K562 (cell line): ENCODE data around the gene ADIPOR1.

Experiments used
- ATF7 ChIP-seq: fragments of 450-650 bp; IDR thresholded peaks from 2 replicates; pipeline ENCODE4 v1.7.1; 2014; ENCODE audit warnings: mild to moderate bottlenecking, moderate library complexity
- DPF2 ChIP-seq: fragments of 450-650 bp; IDR thresholded peaks from 2 replicates; pipeline ENCODE4 v1.6.1; 2016
- FIP1L1 ChIP-seq: fragments of 200-400 bp; formaldehyde crosslinking; IDR thresholded peaks from 2 replicates; pipeline ENCODE4 v1.6.1; 2018; ENCODE audit warnings: mild to moderate bottlenecking, low read depth, low read length; ENCODE audit not compliant: poor library complexity, severe bottlenecking
- HDAC6 ChIP-seq: IDR thresholded peaks from 2 replicates; pipeline ENCODE4 v1.6.1; 2012; ENCODE audit warnings: low read depth, mild to moderate bottlenecking, control low read depth, inconsistent platforms, low read length, moderate library complexity
- TBL1XR1 ChIP-seq, 2 experiments: IDR thresholded peaks; 2 replicates each; pipeline ENCODE4 v1.6.1; 2012; ENCODE audit warnings: improper control_type of control experiment in 2 of 2, low read length in 2 of 2, mild to moderate bottlenecking in 1 of 2
- TF ChIP-seq, protein P1 (sequence below), 2 experiments: fragments of 450-650 bp; IDR thresholded peaks; 2 replicates each; pipeline ENCODE4 v1.6.1; 2016; ENCODE audit warnings: mild to moderate bottlenecking in 2 of 2, borderline replicate concordance in 1 of 2, low read depth in 1 of 2, moderate library complexity in 1 of 2

DNA sequence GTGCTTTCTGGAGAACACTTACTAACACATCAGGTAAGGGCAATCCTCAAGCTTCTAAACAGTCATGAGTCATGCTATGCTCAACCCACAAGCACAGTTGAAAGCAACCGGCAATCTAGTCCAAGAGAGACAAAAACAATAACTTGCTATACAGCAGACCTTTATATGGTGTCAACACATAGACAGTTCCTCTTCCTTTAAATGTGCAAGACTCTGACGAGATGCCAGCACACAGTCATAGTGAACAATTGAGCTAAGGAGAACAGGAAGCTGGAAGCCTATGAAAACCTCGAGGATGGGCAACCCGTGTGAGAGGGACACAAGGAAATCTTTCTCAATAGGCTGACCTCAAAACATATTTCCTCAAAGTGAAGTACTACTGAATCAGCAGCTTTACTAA lies 5.3 kb downstream of the ADIPOR1 start:
- TF ChIP-seq FIP1L1 (no peak), HDAC6 (no peak), TBL1XR1 (IDR thresholded peaks at IDR 0.05; ENCODE audit: low read length in 2 of 2) (no peak), DPF2 (no peak), ATF7 (no peak)
- TF ChIP-seq, protein P1, sequence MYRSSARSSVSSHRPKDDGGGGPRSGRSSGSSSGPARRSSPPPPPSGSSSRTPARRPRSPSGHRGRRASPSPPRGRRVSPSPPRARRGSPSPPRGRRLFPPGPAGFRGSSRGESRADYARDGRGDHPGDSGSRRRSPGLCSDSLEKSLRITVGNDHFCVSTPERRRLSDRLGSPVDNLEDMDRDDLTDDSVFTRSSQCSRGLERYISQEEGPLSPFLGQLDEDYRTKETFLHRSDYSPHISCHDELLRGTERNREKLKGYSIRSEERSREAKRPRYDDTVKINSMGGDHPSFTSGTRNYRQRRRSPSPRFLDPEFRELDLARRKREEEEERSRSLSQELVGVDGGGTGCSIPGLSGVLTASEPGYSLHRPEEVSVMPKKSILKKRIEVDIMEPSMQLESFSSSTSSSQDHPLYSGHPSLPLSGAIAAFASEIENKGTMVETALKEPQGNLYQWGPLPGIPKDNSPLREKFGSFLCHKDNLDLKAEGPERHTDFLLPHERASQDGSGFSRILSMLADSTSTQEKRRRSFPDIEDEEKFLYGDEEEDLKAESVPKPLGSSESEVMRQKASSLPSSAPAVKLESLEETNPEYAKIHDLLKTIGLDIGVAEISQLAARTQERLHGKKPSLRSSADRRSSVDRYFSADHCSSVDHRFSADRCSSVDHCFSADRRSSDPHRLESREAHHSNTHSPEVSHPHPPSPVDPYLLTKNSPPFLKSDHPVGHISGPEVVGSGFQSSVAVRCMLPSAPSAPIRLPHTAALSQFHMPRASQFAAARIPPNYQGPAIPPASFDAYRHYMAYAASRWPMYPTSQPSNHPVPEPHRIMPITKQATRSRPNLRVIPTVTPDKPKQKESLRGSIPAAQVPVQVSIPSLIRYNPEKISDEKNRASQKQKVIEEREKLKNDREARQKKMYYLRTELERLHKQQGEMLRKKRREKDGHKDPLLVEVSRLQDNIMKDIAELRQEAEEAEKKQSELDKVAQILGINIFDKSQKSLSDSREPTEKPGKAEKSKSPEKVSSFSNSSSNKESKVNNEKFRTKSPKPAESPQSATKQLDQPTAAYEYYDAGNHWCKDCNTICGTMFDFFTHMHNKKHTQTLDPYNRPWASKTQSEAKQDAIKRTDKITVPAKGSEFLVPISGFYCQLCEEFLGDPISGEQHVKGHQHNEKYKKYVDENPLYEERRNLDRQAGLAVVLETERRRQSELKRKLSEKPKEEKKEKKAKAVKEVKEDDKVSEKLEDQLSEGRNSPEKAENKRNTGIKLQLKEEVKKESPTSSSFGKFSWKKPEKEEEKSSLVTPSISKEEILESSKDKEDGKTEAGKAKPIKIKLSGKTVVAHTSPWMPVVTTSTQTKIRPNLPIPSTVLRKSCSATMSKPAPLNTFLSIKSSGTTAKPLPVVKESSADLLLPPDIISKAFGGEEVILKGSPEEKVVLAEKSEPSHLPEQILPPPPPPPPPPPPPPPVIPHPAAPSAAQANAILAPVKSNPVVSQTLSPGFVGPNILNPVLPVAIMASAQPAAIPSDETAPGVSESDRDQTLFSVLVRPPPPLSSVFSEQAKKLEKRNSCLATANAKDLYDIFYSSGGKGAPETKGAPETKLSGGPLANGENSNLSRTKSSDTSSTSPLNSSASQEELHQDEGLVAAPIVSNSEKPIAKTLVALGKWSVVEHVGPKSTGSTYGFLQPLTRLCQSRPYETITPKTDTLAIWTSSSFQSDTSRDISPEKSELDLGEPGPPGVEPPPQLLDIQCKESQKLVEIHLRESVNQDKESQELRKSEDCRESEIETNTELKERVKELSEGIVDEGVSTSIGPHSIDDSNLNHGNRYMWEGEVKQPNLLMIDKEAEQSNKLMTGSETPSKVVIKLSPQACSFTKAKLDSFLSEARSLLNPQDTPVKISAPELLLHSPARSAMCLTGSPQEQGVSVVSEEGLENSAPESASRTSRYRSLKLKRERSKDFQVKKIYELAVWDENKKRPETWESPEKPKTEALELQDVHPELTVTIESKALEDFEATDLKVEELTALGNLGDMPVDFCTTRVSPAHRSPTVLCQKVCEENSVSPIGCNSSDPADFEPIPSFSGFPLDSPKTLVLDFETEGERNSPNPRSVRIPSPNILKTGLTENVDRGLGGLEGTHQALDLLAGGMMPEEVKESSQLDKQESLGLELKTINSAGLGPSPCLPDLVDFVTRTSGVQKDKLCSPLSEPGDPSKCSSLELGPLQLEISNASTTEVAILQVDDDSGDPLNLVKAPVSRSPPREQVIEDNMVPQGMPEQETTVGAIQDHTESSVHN (IDR thresholded peaks at IDR 0.05; ENCODE audit: borderline replicate concordance in 1 of 2, low read depth in 1 of 2) = no peak
